GM23338 (cell line): Measurements from ENCODE around the gene MAST2.

Experiments
- EZH2 ChIP-seq: fragments of 200-600 bp; sonication (generic); IDR thresholded peaks from one replicate; pipeline ENCODE4 v1.8.0; 2017; ENCODE audit warnings: antibody characterized with exemption, mild to moderate bottlenecking, low read depth; ENCODE audit not compliant: unreplicated experiment
- EZH2phosphoT487 ChIP-seq: fragments of 200-600 bp; sonication (generic); IDR thresholded peaks from one replicate; pipeline ENCODE4 v1.8.1; 2018; ENCODE audit warnings: antibody characterized with exemption; ENCODE audit not compliant: unreplicated experiment
- POLR2AphosphoS5 ChIP-seq: IDR thresholded peaks from 2 replicates; pipeline ENCODE4 v1.6.1; 2016; ENCODE audit warnings: antibody characterized with exemption, low read depth
- TF ChIP-seq, protein P1 (sequence below), 2 experiments: fragments of 200-600 bp in 1 of 2; sonication (generic) in 1 of 2; conservative IDR thresholded peaks; 2 replicates each; pipeline versions ENCODE4 v1.5.1 to v1.6.1; 2016 to 2017; ENCODE audit warnings: antibody characterized with exemption in 2 of 2, low read depth in 2 of 2, mild to moderate bottlenecking in 2 of 2, moderate library complexity in 1 of 2

GRCh38 chr1:45952072-45952471, 148.7 kb downstream of the MAST2 start:
- TF ChIP-seq, protein P1, sequence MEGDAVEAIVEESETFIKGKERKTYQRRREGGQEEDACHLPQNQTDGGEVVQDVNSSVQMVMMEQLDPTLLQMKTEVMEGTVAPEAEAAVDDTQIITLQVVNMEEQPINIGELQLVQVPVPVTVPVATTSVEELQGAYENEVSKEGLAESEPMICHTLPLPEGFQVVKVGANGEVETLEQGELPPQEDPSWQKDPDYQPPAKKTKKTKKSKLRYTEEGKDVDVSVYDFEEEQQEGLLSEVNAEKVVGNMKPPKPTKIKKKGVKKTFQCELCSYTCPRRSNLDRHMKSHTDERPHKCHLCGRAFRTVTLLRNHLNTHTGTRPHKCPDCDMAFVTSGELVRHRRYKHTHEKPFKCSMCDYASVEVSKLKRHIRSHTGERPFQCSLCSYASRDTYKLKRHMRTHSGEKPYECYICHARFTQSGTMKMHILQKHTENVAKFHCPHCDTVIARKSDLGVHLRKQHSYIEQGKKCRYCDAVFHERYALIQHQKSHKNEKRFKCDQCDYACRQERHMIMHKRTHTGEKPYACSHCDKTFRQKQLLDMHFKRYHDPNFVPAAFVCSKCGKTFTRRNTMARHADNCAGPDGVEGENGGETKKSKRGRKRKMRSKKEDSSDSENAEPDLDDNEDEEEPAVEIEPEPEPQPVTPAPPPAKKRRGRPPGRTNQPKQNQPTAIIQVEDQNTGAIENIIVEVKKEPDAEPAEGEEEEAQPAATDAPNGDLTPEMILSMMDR (conservative IDR thresholded peaks at IDR 0.05; ENCODE audit: low read depth in 2 of 2) = no peak
- TF ChIP-seq EZH2phosphoT487 = no peak
- no peak for TF ChIP-seq EZH2
- no peak for TF ChIP-seq POLR2AphosphoS5
